ENCODE results near the gene AJM1.
A peak's percentile ranks its signal among the peaks of the same experiment; 100 is the strongest.
"Not testable (repeated sequence)": the region's sequence is repeated elsewhere in the genome, so short reads cannot be mapped to it uniquely, and the experiment has no call there.

AJM1 gene

DNA sequence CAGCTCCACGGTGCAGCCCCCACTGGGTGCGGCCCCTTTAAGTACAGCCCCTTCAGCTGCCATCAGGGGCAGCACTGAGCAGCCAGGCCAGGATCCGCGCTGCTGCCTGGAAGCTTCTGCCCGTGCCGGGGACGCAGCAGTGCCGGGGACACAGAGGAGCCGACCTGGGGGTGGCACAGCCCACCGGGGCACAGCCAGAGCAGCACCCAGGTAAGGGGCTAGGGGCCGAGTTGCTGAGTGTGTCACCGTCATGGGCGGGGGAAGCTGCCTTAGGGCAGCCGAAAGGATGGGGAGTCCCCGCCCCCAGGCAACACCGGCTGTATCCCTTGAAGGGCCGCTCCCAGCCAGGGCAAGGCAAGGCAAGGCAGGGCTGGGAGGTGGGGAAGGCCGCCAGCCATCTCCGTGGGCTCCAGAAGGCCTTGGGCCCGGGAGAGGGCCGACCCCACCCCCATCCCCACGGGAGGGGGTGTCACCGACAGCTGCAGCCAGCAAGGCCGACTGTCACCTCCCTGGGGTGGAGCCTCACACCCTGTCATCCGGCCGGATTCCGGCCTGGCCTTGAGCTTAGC lies at the start of gene AJM1:
Gene AJM1, plus strand, starts transcription at position 99 of the 569 bp plus-strand sequence. CDS start 1,937 bp downstream, outside the sequence.
- peak; percentile 80 for DNase-seq (ENCODE audit: low read depth)

DNA sequence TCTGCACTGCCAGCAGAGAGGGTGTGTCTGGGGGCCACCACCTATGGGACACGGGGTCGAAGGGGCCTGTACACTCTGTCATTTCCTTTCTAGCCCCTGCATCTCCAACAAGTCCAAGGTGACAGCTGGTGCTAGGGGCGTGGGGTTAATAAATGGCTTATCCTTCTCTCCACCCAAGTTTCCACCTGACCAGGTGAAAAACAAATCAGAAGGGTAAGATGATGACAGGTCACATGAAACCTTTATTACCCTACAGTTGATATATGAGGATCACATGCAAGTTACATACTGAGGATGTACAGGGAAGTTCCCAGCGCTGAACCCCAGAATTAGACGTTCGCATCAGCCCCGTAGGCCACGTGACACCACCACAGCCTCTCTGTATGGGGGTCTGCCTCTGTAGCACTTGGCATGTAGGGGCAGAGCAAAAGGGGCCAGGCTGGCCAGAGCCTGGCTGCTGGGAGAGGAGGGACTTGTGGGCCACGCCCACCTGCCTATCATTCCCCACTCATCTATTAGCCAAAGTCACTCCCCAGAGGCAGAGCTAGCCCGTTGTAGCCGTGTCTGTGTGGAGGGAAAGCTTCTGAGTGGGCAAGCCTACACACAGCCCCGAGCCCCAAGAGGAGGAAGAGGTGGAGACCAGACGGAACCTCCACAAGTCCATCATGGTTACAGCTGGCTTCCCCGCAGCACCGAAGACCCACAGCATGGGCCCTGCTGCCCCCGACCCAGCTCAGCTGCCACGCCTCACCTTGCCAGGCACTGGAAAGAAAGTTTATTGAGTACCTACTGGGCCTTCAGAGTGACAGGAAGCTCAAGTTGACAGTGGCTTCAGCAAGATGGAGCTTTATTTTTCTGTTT lies 49.0 kb upstream of the AJM1 start:
- no peak for DNase-seq (ENCODE audit: low read depth)

DNA sequence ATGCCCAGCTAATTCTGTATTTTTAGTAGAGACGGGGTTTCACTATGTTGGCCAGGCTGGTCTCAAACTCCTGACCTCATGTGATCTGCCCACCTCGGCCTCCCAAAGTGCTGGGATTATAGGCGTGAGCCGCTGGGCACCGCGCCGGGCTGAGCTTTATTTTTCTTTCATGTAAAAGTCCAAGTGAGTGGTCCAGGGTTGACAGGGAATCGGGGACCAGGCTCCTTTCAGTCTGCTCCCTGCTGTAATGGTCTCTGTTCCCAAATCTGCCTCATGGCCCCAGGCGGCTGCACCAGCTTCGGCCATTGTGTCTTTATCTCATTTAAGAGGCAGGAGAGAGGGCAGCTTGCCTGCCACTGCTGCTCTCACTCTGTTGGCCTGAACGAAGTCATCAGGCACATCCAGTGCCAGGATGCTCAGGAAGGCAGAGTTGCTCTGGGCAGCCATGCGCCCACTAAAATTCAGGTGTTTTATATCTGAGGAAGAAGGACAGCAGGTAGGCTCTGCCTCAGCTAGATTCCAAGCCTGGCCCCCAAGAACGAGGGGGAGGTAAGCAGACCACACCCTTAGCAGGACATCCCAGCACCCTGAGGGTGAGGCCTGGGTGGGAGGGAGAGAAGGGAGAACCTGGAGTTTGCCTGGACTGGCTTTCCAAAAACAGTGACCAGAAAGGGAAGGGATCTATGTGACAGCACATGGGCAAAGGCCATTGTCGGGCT lies 47.8 kb upstream of the AJM1 start:
- DNase-seq (ENCODE audit: low read depth) = no peak

DNA sequence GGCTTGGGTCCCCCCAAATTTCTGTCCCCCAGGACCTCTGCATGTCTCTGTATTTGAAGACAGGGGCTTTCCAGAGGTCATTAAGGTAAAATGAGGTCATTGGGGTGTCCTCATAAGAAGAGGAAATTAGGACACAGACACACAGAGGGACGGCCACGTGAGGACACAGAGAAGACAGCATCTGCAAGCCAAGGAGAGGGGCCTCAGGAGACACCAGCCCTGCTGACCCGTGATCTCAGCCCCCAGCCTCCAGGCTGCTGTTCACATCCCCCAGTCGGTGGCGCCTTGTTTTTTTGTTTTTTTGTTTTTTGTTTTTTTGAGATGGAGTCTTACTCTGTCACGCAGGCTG lies 47.3 kb upstream of the AJM1 start:
- no peak for DNase-seq (ENCODE audit: low read depth)

DNA sequence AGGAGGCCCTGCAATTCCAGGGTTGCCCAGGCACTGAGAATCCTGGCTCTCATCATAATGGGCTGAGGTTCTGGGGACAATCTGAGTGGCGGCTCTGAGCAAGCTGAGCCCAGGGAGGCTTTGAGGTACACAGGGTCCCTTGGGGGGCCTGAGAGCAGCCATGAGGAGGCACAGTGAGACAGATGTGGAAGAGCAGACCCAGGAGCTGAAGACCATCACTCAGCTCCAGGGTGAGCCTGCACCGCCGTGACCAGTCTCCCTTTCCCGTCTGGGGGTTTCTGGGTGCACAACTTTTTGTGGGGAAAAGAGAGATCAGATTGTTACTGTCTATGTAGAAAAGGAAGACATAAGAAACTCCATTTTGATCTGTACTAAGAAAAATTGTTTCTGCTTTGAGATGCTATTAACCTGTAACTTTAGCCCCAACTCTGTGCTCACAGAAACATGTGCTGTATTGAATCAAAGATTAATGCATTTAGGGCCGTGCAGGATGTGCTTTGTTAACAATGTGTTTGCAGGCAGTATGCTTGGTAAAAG lies 46.0 kb upstream of the AJM1 start, which contains the start of gene CCDC183:
Gene CCDC183, plus strand, starts transcription at position 101 of the 537 bp plus-strand sequence. Its CDS starts 60 bp downstream, at position 161.
- no peak for DNase-seq (ENCODE audit: low read depth)

DNA sequence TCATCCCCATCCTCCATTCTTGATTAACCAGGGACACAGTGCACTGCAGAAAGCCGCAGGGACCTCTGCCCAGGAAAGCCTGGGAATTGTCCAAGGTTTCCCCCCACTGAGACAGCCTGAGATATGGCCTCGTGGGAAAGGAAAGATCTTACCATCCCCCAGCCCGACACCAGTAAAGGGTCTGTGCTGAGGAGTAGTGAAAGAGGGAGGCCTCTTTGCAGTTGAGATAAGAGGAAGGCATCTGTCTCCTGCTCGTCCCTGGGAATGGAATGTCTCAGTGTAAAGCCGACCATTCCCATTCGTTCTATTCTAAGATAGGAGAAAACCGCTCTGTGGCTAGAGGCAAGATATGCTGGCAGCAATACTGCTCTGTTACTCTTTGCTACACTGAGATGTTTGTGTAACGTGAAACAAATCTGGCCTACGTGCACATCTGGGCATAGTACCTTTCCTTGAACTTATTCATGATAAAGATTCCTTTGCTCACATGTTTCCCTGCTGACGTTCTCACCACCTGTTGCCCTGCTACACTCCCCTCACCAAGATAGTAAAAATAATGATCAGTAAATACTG lies 45.4 kb upstream of the AJM1 start:
- DNase-seq (ENCODE audit: low read depth) = not testable (repeated sequence)

DNA sequence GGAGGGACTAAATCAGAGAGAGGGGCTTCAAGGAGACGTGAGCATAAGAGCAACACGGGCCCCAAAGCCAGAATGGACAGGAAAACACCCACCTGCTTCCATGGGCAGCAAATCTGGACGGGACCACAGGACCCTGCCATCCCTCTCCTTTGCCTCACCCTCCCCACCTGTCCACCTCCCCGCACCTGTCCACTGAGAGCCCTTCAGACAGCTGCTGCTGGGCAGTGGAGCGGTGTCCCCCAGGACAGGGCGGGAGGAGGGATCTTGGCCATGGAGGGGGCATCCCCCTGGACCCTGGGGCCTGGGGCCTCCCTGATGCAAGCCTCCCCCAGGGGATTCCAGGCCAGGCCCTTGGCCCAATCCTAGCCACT lies 43.6 kb upstream of the AJM1 start:
- no peak for DNase-seq (ENCODE audit: low read depth)

DNA sequence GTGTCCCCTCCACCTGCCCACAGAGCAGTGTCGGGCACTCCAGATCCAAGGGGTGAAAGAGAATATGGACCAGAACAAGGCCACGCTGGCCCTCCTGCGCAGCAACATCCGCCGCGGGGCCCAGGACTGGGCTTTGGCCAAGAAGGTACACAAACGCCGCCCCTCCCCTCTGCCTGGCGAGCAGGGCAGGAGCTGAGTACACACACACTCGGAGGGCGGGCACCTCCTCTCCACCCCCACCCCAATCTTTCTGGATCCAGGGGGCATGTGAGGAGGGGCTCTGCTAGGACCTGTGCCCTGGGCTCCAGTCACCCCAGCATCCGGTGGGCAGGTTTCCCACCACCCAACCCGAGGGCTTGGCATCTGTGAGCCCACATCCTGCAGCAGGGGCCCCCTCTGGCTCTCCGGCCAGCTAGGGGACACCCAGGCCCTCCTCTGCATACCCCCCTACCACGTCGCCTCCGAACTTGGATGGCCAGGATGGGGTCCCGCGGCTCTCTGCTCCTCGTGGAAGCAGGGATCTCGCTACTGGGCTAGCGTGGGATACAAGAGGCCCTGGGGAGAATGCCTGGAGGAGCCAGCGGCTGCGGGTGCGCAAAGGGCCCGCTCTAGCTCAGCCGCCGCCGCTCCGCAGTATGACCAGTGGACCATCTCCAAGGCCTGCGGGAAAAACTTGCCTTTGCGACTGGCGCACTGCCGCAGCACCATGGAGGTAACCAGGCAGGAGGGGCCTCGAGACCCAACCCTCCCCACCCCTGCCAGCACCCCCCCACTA lies 43.0 kb upstream of the AJM1 start:
- DNase-seq (ENCODE audit: low read depth) = no peak

DNA sequence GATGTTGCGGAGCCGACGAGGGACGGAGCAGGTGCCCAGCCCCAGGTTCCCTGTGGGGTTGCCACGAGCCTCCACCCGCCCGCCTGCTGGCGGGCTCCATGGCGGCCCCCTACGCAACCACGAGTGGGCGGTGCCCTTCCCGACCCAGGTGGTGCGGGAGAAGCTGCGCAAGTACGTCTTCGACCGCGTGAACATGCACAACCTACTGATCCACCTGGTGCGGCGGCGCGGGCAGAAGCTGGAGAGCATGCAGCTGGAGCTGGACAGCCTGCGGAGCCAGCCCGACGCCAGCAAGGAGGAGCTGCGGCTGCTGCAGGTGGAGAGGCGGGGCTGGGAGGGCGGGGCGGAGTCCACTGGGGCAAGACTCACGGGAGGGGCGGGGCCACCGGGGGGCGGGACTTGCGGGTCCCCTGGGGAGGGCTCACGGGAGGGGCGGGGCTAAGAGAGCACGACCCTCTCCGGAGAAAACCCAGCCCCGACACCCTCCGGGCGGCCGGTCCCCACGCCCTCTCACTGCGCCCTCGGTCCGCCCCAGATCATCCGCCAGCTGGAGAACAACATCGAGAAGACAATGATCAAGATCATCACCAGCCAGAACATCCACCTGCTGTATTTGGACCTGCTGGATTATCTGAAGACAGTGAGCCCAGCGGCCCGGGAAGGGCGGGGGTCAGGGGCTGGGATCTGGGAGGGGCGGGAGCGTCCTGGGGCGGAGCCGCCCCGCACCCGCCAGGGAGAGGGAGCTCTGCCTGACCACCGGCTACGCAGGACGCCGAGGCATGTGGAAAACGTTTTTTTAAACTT lies 42.2 kb upstream of the AJM1 start:
- DNase-seq (ENCODE audit: low read depth) = peak; percentile 73

DNA sequence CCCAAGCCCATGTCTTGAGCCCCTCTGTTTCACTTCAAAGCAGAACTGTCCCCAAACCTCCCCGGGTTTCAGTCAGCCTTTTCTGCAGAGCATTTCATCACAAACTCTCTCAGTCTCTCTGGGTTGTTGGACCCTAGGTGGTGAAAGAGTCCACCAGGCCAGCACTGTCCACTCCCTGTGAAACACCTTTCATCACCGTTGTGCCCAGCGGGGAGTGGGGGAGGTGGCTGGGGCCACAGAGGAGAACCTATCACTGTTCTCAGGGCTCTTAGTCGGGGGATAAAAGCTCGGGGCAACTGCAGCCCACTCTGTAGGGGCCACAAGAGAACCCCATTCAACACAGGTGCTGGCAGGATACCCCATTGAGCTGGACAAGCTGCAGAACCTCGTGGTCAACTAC lies 40.0 kb upstream of the AJM1 start:
- no peak for DNase-seq (ENCODE audit: low read depth)

DNA sequence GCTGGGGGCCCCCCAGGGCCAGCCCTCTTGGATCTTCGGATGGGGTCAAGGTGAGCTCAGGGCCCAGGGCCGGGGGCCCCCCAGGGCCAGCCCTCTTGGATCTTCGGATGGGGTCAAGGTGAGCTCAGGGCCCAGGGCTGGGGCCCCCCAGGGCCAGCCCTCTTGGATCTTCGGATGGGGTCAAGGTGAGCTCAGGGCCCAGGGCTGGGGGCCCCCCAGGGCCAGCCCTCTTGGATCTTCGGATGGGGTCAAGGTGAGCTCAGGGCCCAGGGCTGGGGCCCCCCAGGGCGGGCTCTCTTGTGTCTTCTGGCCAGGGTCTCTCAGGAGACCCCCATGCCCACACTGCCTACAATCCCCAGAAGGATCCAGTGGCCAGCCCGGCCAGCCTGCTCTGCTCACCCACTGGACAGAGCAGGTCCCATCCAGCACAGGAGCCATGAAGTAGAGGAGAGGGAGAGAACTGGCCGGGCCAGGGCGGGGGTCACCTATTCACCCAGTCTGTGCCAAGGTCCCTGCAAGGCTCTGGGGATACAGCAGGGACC lies 39.2 kb upstream of the AJM1 start:
- not testable (repeated sequence) for DNase-seq (ENCODE audit: low read depth)

DNA sequence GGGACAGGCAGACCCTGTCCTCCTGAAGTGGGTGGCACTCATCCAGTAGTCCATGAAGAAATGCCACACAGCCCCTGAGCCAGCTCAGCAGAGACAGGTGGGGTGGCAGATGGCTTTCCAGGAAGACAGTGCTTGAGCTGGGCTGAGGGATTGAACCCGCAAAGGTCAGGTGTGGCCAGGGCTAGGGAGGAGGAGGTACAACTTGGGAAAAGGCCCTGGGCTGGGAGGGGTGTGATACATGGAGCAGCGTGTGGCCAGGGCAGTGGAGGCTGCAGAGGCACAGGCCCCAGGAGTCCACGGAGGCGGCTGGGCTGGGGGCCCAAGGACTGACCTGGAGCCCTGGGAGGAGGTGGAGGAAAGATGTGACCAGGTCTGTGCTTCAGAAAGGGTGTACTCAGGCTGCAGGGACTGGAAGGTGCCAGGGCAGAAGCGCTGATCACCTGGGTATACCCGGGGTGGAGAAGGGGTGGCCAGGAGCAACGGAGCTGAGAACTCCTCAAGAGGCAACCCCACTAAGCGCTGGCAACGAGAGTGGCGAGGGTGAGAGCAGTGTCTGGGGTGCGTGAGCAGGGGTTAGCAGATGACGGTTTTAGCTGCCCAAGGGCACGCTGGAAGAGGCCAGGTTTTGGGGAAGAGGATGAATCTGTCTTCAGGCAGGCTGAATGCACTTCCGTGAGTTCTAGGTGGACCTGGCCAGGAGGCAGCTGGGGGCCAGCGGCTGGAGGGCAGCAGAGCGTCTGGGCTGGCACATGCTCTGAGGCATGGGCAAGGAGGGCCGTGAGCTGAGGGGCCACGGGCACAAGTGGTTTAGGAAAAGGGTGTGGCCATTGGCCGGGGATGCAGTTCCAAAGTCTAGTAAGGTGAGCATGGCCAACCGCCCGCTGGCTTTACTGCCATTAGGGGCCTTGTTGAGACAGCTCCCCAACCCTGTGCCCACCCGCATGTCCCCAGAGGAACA lies 38.4 kb upstream of the AJM1 start:
- DNase-seq (ENCODE audit: low read depth) = no peak

DNA sequence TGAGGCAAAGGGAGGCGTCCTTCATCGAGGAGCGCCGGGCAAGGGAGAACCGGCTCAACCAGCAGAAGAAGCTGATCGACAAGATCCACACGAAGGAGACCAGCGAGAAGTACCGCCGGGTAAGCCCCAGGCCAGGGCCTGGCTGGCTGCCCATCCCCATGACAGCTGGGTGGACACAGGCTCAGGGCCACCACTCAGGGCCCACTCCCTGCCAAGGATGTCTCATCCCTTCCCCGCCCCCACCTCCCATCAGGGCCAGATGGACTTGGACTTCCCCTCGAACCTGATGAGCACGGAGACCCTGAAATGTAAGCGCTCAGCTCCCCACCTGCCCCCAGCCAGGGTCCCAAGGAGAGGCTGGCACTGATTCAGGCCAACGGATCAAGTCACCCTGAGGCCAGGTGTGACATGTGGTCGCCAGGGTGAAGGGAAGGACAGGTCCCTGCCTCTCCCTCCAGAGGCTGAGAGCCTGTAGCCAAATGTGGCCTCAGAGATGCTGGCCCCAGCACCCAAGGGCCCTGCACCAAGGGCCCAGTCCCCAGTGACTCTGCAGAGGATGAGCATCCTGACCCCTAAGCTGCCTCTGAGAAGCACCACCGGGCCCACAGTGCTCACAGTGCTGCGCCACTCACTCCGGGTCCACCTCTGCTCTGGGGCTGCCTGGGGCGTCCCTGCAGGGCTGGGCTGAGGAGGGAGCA lies 37.6 kb upstream of the AJM1 start:
- no peak for DNase-seq (ENCODE audit: low read depth)

DNA sequence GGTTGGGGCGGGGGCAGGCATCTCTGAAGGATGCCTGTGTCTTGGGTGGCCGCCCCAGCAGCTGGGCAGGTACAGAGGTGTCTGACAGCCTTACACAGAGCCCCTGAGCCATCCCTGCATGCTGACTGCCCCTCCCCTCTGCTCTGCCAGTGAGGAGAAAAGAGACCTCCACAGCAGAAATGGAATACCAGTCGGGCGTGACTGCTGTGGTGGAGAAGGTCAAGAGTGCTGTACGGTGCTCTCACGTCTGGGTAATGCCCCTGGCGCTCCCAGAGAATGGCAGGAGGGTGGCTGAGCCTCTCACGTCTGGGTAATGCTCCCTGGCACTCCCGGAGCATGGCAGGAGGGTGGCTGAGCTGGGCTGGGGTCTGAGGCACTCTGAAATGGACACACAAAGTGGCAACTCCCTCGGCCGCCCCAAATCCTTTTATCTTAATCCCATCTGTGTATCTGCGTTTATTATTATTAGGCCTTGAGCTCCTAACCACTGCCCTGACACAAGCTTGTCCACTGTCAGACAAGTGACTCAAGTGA lies 37.0 kb upstream of the AJM1 start:
- no peak for DNase-seq (ENCODE audit: low read depth)

DNA sequence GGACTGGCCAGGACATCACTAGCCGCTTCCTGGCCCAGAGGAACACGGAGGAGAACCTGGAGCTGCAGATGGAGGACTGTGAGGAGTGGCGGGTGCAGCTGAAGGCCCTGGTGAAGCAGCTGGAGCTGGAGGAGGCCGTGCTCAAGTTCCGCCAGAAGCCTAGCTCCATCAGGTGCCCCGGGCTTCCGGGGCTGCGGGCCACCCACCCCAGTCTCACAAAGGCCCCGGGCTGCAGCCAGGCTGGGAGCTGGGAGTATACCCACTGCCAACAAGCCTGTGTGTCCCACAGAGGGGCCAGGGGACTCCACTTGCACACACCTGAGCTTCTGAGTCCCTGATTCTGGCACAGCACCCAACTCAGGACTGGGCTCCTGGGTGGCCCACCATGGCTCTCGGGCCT lies 36.2 kb upstream of the AJM1 start:
- no peak for DNase-seq (ENCODE audit: low read depth)

DNA sequence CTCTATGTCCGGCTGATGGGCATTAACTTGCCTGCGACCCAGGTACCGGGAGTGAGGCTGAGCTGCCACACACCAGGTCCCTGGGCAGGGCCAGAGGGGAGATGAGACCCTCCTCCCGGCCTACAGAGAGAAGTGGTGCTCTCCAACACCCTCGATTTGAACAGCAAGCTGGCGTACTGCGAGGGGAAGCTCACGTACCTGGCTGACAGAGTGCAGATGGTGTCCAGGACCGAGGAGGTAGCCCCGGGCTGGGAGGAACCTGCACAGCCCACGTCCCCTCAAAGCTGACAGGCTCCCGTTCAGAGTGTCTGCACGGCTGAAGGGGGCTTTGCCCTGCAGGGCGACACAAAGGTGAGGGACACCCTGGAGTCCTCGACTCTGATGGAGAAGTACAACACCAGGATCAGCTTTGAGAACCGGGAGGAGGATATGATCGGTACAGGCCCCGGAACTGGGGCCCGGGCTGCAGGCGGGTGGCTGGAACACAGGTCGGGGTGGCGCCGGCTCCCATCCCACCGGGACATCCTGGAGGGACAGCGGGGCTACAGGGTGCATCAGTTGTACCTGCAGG lies 35.6 kb upstream of the AJM1 start:
- no peak for DNase-seq (ENCODE audit: low read depth)

DNA sequence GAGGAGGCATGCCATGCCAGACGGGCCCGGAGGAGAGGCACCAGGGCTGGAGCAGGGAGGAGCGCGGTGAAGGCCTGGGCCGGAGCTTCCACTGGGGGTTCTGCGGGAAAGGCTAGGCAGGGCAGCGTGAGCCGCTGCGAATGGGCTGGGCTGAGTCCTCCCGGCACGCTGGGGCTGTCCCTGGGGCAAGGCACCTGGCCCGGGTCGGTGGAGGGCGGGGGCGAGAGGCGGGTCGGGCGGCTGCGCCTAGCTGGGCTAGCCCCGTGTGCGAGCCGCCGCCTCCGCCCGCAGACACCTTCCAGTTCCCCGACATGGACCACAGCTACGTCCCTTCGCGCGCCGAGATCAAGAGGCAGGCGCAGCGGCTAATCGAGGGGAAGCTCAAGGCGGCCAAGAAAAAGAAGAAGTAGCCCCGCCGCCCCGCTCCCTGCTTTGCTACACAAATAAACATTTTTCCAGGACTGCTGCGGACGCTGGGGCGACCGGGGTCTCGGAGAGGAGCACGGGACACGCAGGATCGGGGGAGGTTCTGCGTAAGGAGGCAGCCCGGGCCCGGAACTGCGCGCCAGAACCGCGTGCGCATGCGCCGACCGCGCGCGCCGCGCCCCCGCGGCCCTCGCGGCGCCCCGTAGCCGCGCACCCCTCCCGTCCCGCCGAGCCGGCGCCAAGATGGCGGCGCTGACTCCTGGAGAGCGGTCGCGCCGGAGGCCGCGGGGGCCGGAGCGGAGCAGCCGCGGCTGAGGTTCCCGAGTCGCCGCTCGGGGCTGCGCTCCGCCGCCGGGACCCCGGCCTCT lies 34.8 kb upstream of the AJM1 start, which contains the start of gene RABL6:
Gene RABL6, plus strand, starts transcription at position 668 of the 794 bp plus-strand sequence. CDS start 249 bp downstream, outside the sequence.
- peak; percentile 83 for DNase-seq (ENCODE audit: low read depth)

All from ELR (cell line).